Karpas-422 (cell line): ENCODE results near the gene PSMC3IP. TPM values are rescaled to one million over a fixed set of nuclear protein-coding genes. Genes with fewer than 3 reads are reported as not detected.
A peak's percentile ranks its signal among the peaks of the same experiment; 100 is the strongest.

Source experiments
- DNase-seq: peaks from one replicate; pipeline ENCODE4 v3.0.0-alpha.2; 2015
- H2AFZ ChIP-seq: fragments of 200-600 bp; sonication (generic); 2 replicates; pipeline ENCODE4 v1.6.1; 2014; ENCODE audit warnings: antibody characterized with exemption, low read length, mixed read lengths
- H3K27ac ChIP-seq: fragments of 200-600 bp; sonication (generic); 2 replicates; pipeline ENCODE4 v1.5.1; 2014; ENCODE audit warnings: mild to moderate bottlenecking, low read length, moderate library complexity
- H3K27me3 ChIP-seq: fragments of 200-600 bp; sonication (generic); 2 replicates; pipeline ENCODE4 v1.6.1; 2014; ENCODE audit warnings: low read length, mixed read lengths
- H3K36me3 ChIP-seq: fragments of 200-600 bp; sonication (generic); 2 replicates; pipeline ENCODE4 v1.6.1; 2014; ENCODE audit warnings: low read length, mixed read lengths; ENCODE audit not compliant: insufficient read depth
- H3K4me1 ChIP-seq: fragments of 200-600 bp; sonication (generic); 2 replicates; pipeline ENCODE4 v1.6.1; 2014; ENCODE audit warnings: mild to moderate bottlenecking, low read length, mixed read lengths
- H3K4me2 ChIP-seq: fragments of 200-600 bp; sonication (generic); 2 replicates; pipeline ENCODE4 v1.6.1; 2014; ENCODE audit warnings: low read length, low read depth, mild to moderate bottlenecking; ENCODE audit not compliant: poor library complexity, severe bottlenecking
- H3K4me3 ChIP-seq: fragments of 200-600 bp; sonication (generic); 2 replicates; pipeline ENCODE4 v1.5.1; 2014; ENCODE audit warnings: mild to moderate bottlenecking, antibody characterized with exemption, low read length, mixed read lengths
- H3K79me2 ChIP-seq: fragments of 200-600 bp; sonication (generic); 2 replicates; pipeline ENCODE4 v1.6.1; 2014; ENCODE audit warnings: mild to moderate bottlenecking, low read length, mixed read lengths
- H3K9ac ChIP-seq: fragments of 200-600 bp; sonication (generic); 2 replicates; pipeline ENCODE4 v1.6.0; 2014; ENCODE audit warnings: low read length
- H3K9me2 ChIP-seq: fragments of 200-600 bp; sonication (generic), shearing (Covaris generic); replicated peaks from 2 replicates; pipeline ENCODE4 v1.6.0; 2014; ENCODE audit warnings: mild to moderate bottlenecking, low read length, moderate library complexity; ENCODE audit not compliant: insufficient read depth
- H3K9me3 ChIP-seq: fragments of 300-700, 200-600 bp; sonication (generic); 2 replicates; pipeline ENCODE4 v1.6.1; 2014; ENCODE audit warnings: low read length, mixed read lengths
- H4K20me1 ChIP-seq: fragments of 200-600 bp; sonication (generic); 2 replicates; pipeline ENCODE4 v1.6.1; 2014; ENCODE audit warnings: mild to moderate bottlenecking, antibody characterized with exemption, low read length, low read depth; ENCODE audit not compliant: insufficient read depth
- total RNA-seq: library from RNA; depleted of rRNA; stranded (reverse); fragments of >200 nt; shearing (Covaris generic); gene quantifications from 2 replicates; pipeline ENCODE4 v1.2.3, GENCODE V29; 2014; ENCODE audit warnings: low replicate concordance

PSMC3IP gene
- total RNA-seq, 1 experiment from 2014 or later: 5.3 TPM

DNA sequence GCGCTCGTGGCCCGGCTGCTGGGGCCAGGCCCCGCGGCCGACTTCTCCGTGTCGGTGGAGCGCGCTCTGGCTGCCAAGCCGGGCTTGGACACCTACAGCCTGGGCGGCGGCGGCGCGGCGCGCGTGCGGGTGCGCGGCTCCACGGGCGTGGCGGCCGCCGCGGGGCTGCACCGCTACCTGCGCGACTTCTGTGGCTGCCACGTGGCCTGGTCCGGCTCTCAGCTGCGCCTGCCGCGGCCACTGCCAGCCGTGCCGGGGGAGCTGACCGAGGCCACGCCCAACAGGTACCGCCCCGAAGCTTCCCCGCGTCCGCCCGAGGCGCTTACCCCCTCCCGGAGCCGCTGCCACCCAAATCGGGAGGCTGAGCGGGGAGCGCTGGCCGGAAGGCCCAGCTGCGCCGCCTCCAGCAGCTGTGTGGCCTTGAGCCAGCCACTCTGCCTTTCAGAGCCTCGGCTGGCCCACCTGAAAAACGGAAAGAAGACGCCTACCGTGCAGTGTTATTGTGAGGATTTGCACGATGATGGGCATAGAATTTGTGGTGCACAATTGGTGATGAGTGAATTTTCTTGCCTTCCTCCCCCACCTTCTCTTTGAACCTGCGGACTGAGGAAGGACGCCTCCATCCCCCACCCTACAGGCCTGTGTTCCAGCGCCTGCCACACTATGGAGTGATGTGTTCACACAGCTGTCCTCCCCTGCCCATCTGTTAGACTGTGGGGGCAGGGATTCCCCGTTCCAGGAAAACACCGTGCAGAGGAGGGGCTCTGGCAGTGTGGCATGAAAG is 41.0 kb downstream of the PSMC3IP start:
- peak; percentile 92 for DNase-seq
- H4K20me1 ChIP-seq: peaks cover 12% of the 10 kb centered on the region; the same call in 1 of the 2 replicates
- H3K9ac ChIP-seq: peak overlapping the region; percentile 90
- no peaks in the 10 kb centered on the region for H3K9me3 ChIP-seq
- no peak overlapping the region for H2AFZ ChIP-seq
- peak overlapping the region; percentile 72 for H3K27ac ChIP-seq
- peak overlapping the region; percentile 98 for H3K4me3 ChIP-seq
- H3K36me3 ChIP-seq: peaks cover 14% of the 10 kb centered on the region
- H3K4me1 ChIP-seq: peaks cover 24% of the 10 kb centered on the region
- no peaks in the 10 kb centered on the region for H3K9me2 ChIP-seq
- no peaks in the 10 kb centered on the region for H3K27me3 ChIP-seq
- H3K4me2 ChIP-seq: peak overlapping the region; percentile 93
- H3K79me2 ChIP-seq: peaks cover 18% of the 10 kb centered on the region

DNA sequence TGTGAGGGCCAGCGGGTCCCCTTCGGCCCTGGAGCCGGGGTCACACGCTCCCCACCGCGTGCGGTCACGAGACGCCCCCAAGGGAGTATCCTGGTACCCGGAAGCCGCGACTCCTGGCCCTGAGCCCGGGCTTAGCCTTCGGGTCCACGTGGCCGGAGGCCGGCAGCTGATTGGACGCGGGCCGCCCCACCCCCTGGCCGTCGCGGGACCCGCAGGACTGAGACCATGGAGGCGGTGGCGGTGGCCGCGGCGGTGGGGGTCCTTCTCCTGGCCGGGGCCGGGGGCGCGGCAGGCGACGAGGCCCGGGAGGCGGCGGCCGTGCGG is 41.5 kb downstream of the PSMC3IP start, which contains the start of gene NAGLU:
Gene NAGLU (plus strand): TSS at position 194 of the 324 bp plus-strand sequence. CDS start 32 bp downstream, at position 226.
- Histone ChIP-seq H3K27me3 (no peaks in the 10 kb centered on the region), H3K79me2 (peaks cover 18% of the 10 kb centered on the region), H3K9me2 (no peaks in the 10 kb centered on the region), H4K20me1 (peaks cover 12% of the 10 kb centered on the region; the same call in 1 of the 2 replicates), H3K36me3 (peaks cover 13% of the 10 kb centered on the region), H3K27ac (peak within 1 kb of the TSS; percentile 72), H3K4me2 (peak within 1 kb of the TSS; percentile 93), H3K4me3 (peak within 1 kb of the TSS; percentile 98), H3K4me1 (peaks cover 24% of the 10 kb centered on the region), H3K9me3 (no peaks in the 10 kb centered on the region), H2AFZ (peak within 1 kb of the TSS; percentile 60; the same call in 1 of the 2 replicates), H3K9ac (peak within 1 kb of the TSS; percentile 90)
- peak; percentile 98 for DNase-seq

DNA sequence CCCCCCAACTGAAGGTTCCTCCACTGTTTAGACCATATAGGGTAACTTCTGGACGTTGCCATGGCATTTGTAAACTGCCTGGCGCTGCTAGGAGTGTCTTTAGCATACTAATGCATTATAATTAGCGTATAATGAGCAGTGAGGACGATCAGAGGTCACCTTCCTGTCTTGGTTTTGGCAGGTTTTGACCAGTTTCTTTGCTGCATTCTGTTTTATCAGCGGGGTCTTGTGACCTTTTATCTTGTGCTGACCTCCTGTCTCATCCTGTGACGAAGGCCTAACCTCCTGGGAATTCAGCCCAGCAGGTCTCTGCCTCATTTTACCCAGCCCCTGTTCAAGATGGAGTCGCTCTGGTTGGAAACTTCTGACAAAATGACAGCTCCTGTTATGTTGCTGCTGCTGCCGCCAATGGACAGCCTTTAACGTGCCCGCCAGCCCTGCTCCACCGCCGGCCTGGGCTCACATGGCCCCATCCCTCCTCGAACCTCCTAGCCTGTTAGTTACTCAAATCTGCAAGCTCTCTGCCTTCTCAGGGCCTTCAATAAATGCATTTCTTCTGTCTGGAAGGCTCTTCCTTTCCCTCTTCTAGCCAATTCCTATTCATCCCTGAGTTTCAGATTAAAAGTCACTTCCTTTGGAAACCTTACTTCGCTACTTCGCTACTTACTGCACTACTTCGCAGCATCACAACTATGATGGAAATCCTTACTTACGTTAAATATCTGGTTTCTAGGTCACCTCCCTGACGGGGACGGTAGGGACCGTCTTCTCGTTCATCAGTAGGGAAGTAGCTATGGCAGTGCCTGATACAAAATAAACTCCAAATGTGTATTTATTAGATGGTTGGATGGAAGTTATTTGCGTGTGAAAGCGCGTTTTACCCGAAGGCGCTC is 42.1 kb downstream of the PSMC3IP start:
- DNase-seq: no peak
- peaks cover 13% of the 10 kb centered on the region for H3K36me3 ChIP-seq
- H3K79me2 ChIP-seq: peaks cover 18% of the 10 kb centered on the region
- no peaks in the 10 kb centered on the region for H3K27me3 ChIP-seq
- H2AFZ ChIP-seq: peak overlapping the region; percentile 60; the same call in 1 of the 2 replicates
- peak overlapping the region; percentile 98 for H3K4me3 ChIP-seq
- no peaks in the 10 kb centered on the region for H3K9me3 ChIP-seq
- peak overlapping the region; percentile 67 for H3K27ac ChIP-seq
- peak overlapping the region; percentile 93 for H3K4me2 ChIP-seq
- peaks cover 26% of the 10 kb centered on the region for H3K4me1 ChIP-seq
- peak overlapping the region; percentile 90 for H3K9ac ChIP-seq
- H3K9me2 ChIP-seq: no peaks in the 10 kb centered on the region
- H4K20me1 ChIP-seq: peaks cover 12% of the 10 kb centered on the region; the same call in 1 of the 2 replicates

DNA sequence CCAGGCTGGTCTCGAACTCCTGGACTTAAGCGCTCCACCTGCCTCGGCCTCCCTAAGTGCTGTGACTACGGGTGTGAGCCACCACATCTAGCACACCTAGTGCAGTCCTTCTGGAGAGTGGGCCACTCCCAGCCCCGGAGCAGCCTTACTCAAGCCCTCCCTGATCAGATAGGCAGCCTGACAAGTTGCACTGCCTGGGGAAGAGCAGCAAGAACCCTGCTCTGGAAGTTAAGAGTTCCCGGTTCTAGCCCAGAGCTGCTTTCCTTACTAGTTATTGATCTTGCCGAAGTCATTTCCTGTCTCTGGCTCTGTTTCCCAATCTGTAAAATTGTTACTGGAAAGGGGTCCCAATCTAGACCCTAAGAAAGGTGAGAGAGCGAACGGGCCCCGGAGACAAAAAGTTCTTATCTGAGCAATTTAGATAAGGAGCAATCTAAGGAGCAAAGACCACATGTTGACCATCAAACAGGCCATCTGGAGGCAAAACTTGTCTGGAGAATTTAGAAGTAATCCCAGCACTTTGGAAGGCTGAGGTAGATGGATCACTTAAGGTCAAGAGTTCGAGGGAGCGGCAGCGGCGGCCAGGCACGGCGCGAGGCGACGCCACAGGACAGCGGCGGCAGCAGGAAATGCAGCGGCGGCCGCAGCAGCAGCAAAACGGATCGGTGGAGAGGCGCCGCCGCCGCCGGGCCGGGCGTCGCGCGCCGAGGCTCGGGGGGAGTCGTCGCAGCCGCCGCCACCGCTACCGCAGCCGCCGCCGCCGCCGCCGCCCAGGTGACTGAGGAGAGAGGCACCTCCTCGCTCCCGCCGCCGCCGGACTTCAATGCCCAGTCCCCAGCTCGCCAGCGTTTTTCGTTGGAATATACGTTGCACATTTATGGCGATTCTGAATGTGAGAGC is 45.8 kb downstream of the PSMC3IP start:
- H2AFZ ChIP-seq: peak overlapping the region; percentile 86; the same call in 1 of the 2 replicates
- no peaks in the 10 kb centered on the region for H3K9me3 ChIP-seq
- H3K36me3 ChIP-seq: no peaks in the 10 kb centered on the region
- H4K20me1 ChIP-seq: peaks cover 2% of the 10 kb centered on the region; the same call in 1 of the 2 replicates
- no peaks in the 10 kb centered on the region for H3K27me3 ChIP-seq
- peak; percentile 75 for DNase-seq
- peaks cover 25% of the 10 kb centered on the region for H3K4me1 ChIP-seq
- peaks cover 2% of the 10 kb centered on the region for H3K79me2 ChIP-seq
- no peak overlapping the region for H3K27ac ChIP-seq
- H3K4me2 ChIP-seq: peak overlapping the region; percentile 87
- no peaks in the 10 kb centered on the region for H3K9me2 ChIP-seq
- H3K4me3 ChIP-seq: peak overlapping the region; percentile 66
- peak overlapping the region; percentile 72 for H3K9ac ChIP-seq

DNA sequence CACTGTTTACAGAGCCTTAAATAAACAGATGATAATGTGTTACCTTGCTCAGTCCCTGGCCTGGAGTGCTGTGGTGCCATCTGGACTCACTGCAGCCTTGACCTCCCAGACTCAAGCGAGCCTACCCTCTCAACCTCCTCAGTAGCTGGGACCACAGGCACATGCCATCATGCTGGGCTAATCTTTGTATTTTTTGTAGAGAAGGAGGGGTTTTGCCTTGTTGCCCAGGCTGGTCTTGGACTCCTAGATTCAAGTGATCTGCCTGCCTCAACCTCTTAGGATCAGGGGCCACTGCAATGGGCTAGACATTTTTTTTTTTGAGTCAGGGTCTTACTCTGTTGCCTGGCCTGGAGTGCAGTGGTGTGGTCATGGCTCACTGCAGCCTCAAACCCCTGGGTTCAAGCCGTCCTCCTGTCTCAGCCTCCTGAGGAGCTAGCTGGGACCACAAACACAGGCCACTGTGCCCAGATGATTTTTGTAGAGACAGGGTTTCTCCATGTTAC is 46.5 kb downstream of the PSMC3IP start:
- Histone ChIP-seq H4K20me1 (no peaks in the 10 kb centered on the region), H2AFZ (no peak overlapping the region), H3K4me2 (no peak overlapping the region), H3K27me3 (no peaks in the 10 kb centered on the region), H3K27ac (no peak overlapping the region), H3K9ac (no peak overlapping the region), H3K36me3 (no peaks in the 10 kb centered on the region), H3K79me2 (no peaks in the 10 kb centered on the region), H3K9me2 (no peaks in the 10 kb centered on the region), H3K4me1 (peaks cover 24% of the 10 kb centered on the region), H3K9me3 (no peaks in the 10 kb centered on the region), H3K4me3 (no peak overlapping the region)
- no peak for DNase-seq

DNA sequence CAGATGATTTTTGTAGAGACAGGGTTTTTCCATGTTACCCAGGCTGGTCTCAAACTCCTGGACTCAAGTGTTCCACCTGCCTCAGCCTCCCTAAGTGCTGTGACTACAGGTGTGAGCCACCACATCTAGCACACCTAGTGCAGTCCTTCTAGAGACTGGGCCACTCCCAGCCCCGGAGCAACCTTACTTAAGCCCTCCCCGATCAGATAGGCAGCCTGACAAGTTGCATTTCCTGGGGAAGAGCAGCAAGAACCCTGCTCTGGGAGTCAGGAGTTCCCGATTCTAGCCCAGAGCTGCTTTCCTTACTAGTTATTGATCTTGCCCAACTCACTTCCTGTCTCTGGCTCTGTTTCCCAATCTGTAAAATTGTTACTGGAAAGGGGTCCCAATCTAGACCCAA is 48.5 kb downstream of the PSMC3IP start:
- no peaks in the 10 kb centered on the region for H3K9me3 ChIP-seq
- no peaks in the 10 kb centered on the region for H3K9me2 ChIP-seq
- H3K4me3 ChIP-seq: no peak overlapping the region
- no peaks in the 10 kb centered on the region for H3K27me3 ChIP-seq
- H4K20me1 ChIP-seq: no peaks in the 10 kb centered on the region
- H3K79me2 ChIP-seq: no peaks in the 10 kb centered on the region
- no peaks in the 10 kb centered on the region for H3K36me3 ChIP-seq
- H2AFZ ChIP-seq: no peak overlapping the region
- peaks cover 17% of the 10 kb centered on the region for H3K4me1 ChIP-seq
- H3K27ac ChIP-seq: no peak overlapping the region
- H3K9ac ChIP-seq: no peak overlapping the region
- no peak for DNase-seq
- H3K4me2 ChIP-seq: no peak overlapping the region

DNA sequence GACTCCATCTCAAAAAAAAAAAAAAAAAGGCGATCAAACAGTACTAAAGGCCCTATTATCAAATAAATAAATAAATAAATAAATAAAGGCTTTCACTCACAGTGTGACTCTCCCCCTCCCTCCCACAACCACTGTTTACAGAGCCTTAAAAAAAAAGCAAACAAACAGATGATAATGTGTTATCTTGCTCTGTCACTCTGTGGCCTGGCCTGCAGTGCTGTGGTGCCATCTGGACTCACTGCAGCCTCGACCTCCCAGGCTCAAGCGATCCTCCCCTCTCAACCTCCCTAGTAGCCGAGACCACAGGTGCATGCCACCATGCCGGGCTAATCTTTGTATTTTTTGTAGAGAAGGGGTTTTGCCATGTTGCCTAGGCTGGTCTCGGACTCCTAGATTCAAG is 49.6 kb downstream of the PSMC3IP start:
- Histone ChIP-seq H2AFZ (no peak overlapping the region), H3K27me3 (no peaks in the 10 kb centered on the region), H3K4me1 (peaks cover 18% of the 10 kb centered on the region), H3K4me3 (no peak overlapping the region), H3K79me2 (no peaks in the 10 kb centered on the region), H3K9ac (no peak overlapping the region), H3K9me2 (no peaks in the 10 kb centered on the region), H3K27ac (no peak overlapping the region), H3K9me3 (no peaks in the 10 kb centered on the region), H3K36me3 (no peaks in the 10 kb centered on the region), H4K20me1 (no peaks in the 10 kb centered on the region), H3K4me2 (no peak overlapping the region)
- no peak for DNase-seq
